ENCODE results near the gene TCF7L2.

Gene TCF7L2

GRCh38 chr10:113000442-113000841 lies 50.4 kb downstream of the TCF7L2 start:
- no peak for DNase-seq (ENCODE audit: low read depth)

GRCh38 chr10:113000876-113001598 lies 51.0 kb downstream of the TCF7L2 start:
- DNase-seq (ENCODE audit: low read depth): no peak

- no peak for DNase-seq (ENCODE audit: low read depth)
Measured at GRCh38 chr10:113001599-113002448, 51.8 kb downstream of the TCF7L2 start.

- no peak for DNase-seq (ENCODE audit: low read depth)
Measured at GRCh38 chr10:113002449-113002777, 52.4 kb downstream of the TCF7L2 start.

- no peak for DNase-seq (ENCODE audit: low read depth)
Measured at GRCh38 chr10:113003052-113003451, 53.0 kb downstream of the TCF7L2 start.

- DNase-seq (ENCODE audit: low read depth): no peak
Measured at GRCh38 chr10:113004069-113004618, 54.1 kb downstream of the TCF7L2 start.

- no peak for DNase-seq (ENCODE audit: low read depth)
Measured at GRCh38 chr10:113005380-113005779, 55.3 kb downstream of the TCF7L2 start.

- no peak for DNase-seq (ENCODE audit: low read depth)
Measured at GRCh38 chr10:113006656-113007342, 56.8 kb downstream of the TCF7L2 start.

GRCh38 chr10:113007343-113007771 lies 57.3 kb downstream of the TCF7L2 start:
- no peak for DNase-seq (ENCODE audit: low read depth)

GRCh38 chr10:113007821-113008220 lies 57.8 kb downstream of the TCF7L2 start:
- DNase-seq (ENCODE audit: low read depth): no peak

GRCh38 chr10:113011592-113012374 lies 61.7 kb downstream of the TCF7L2 start:
- DNase-seq (ENCODE audit: low read depth): no peak

- no peak for DNase-seq (ENCODE audit: low read depth)
Measured at GRCh38 chr10:113015201-113015600, 65.2 kb downstream of the TCF7L2 start.

- no peak for DNase-seq (ENCODE audit: low read depth)
Measured at GRCh38 chr10:113017376-113017775, 67.3 kb downstream of the TCF7L2 start.

- no peak for DNase-seq (ENCODE audit: low read depth)
Measured at GRCh38 chr10:113018034-113018433, 68.0 kb downstream of the TCF7L2 start.

- DNase-seq (ENCODE audit: low read depth): no peak
Measured at GRCh38 chr10:113019096-113019495, 69.0 kb downstream of the TCF7L2 start.

GRCh38 chr10:113019692-113020474 lies 69.8 kb downstream of the TCF7L2 start:
- DNase-seq (ENCODE audit: low read depth): no peak

- DNase-seq (ENCODE audit: low read depth): no peak
Measured at GRCh38 chr10:113020475-113020753, 70.4 kb downstream of the TCF7L2 start.

GRCh38 chr10:113020838-113021237 lies 70.8 kb downstream of the TCF7L2 start:
- DNase-seq (ENCODE audit: low read depth): no peak

GRCh38 chr10:113021268-113022040 lies 71.4 kb downstream of the TCF7L2 start:
- DNase-seq (ENCODE audit: low read depth): no peak

GRCh38 chr10:113022265-113022664 lies 72.2 kb downstream of the TCF7L2 start:
- no peak for DNase-seq (ENCODE audit: low read depth)

All from HS-5 (cell line).